ENCODE measurements around the gene CTPS1.
A peak's percentile ranks its signal among the peaks of the same experiment; 100 is the strongest.

CTPS1 gene

GRCh38 chr1:40998668-40999067 is 19.2 kb downstream of the CTPS1 start:
- DNase-seq (ENCODE audit: low read depth): no peak

GRCh38 chr1:41003127-41003639 is 23.7 kb downstream of the CTPS1 start:
- no peak for DNase-seq (ENCODE audit: low read depth)

DNA sequence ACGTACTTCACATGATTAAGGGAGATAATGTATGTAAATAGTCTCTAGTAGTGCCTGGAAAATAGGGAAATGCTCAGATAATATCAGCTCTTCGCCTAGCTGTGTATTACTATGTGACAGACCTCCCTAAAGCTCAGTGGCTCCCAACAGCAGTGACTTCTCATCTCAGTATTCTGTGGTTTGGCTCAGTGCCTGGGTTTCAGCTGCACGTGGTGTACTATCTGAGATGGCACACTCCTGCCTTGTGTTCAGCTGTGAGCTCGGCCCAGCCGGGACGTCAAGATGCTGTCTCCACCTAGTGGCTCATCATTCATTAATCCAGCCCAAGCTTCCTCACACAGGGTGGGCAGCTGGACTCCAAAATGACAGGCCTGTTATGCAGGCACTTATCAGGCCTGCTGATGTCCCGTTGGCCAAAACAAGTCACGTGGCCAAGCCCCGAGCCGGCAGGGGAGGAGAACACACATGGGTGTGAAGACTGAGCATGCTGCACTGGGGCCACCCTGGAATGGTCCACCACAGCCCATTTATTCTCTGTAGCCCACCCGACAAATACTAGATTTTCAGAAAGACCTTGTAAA is 24.2 kb downstream of the CTPS1 start:
- peak; percentile 67 for DNase-seq (ENCODE audit: low read depth)

DNA sequence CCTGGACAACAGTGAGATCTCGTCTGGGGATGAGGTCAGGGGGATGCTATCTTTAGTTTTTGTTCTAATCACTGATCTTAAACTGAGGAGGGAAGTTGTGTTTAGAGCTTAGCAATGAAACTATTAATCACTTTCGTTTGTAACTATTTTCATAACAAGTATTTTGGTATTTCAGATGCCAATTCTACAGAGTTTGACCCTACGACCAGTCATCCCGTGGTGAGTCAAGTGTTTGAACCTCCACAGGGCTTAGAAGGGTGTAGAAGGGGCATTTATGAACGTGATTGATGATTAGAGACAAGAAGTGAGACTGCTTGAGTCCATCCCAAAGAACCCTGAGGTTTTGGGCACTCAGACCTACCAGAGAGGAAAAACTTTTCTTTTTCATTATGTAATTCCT is 26.4 kb downstream of the CTPS1 start:
- DNase-seq (ENCODE audit: low read depth): no peak

GRCh38 chr1:41006942-41007865 is 27.7 kb downstream of the CTPS1 start:
- DNase-seq (ENCODE audit: low read depth): no peak

DNA sequence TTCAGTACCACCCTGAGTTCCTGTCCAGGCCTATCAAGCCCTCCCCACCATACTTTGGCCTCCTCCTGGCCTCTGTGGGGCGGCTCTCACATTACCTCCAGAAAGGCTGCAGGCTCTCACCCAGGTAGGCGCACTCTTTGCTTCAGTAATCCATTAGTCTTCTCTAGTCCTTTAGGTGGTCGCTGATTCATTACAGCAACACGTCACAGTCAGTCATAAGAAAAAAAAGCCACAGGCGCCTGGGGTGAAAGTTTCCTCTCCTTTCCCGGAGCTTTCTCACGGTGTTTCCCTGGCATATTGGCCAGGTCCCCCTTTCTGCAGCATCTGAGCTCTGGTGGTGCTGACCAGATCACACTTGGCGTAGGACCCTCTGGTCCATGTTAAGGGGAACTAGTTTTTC is 30.0 kb downstream of the CTPS1 start:
- DNase-seq (ENCODE audit: low read depth): no peak

DNA sequence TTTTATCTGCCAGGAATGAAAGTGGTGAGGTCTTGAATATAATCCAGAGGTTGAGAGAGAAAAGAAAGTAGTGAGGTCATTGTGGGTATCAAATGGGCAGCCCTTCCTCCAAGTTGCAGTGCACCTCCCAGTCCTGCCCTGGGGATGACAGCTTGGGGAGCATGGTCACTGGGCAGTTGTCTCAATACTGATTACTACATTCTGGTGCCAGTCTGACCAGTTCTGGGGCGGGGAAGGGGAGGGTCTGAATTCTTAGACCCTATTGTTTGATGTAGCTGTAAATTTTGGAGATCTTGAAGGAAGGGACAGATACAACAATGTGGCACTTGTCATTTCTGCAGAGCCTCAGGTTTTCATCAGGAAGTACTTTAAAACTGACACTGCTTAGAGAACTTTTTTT is 30.8 kb downstream of the CTPS1 start:
- DNase-seq (ENCODE audit: low read depth): no peak

DNA sequence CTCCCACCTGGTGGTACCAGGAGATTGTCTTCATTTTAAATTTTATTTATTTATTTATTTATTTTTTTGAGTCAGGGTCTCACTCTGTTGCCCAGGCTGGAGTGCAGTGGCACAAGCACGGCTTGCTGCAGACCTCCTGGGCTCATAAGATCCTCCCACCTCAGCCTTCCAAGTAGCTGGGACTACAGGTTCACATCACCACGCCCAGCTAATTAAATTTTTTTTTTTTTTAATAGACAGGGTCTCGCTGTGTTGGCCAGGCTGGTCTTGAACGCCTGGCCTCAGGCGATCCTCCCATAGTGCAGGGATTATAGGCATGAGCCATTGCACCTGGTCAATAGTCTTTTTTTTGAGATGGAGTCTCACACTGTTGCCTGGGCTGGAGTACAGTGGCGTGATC is 33.5 kb downstream of the CTPS1 start:
- no peak for DNase-seq (ENCODE audit: low read depth)

- DNase-seq (ENCODE audit: low read depth): no peak
These were observed 34.3 kb downstream of the CTPS1 start for GRCh38 chr1:41013796-41014195.

DNA sequence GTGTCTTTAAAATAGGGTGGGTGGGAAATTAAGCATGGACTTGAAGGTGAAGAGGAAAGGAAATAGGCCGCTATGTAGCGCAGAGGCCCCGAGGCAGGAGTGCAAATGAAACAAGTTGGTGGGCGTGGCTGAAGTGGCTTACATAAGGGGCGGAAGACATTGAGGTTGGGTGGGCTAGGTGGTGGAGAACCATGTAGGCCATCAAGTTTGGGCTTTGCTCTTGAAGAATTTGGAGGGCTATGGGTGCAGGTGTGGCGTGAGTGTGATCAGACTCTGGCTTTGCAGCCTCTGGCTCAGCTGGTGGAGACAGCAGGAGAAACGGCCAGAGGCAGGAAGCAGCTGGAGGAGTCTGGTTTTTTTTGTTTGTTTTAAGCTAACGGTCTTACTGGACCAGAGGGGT is 35.4 kb downstream of the CTPS1 start:
- no peak for DNase-seq (ENCODE audit: low read depth)

DNA sequence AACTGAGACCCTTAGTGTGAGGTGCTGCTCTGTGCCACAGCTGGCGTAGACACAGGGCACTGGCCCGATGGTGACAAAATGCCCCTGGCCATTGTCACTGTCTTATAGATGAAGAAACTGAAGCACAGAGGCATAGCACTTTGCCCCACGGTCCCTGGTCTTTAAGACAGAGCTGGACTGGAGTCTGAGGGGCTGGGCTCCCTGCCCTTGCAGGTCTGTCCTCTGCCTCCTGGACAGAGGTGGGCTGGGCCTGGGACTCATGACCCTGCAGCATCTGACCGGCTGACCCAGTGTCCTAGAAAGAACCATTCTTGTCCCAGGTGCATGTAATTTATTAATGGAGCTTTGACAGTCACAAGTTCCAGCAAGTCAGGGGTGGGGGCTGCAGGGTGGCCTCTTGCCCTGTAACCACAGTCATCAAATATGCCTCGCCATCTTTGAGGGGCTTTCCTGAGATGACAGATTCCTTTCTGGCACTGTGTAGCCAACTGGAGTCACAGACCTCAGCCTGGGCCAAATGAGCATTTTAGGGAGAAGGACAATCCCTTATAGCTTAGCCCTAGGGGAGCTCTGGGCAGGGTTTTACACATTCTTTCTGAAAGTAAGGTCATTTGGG is 35.9 kb downstream of the CTPS1 start:
- no peak for DNase-seq (ENCODE audit: low read depth)

DNA sequence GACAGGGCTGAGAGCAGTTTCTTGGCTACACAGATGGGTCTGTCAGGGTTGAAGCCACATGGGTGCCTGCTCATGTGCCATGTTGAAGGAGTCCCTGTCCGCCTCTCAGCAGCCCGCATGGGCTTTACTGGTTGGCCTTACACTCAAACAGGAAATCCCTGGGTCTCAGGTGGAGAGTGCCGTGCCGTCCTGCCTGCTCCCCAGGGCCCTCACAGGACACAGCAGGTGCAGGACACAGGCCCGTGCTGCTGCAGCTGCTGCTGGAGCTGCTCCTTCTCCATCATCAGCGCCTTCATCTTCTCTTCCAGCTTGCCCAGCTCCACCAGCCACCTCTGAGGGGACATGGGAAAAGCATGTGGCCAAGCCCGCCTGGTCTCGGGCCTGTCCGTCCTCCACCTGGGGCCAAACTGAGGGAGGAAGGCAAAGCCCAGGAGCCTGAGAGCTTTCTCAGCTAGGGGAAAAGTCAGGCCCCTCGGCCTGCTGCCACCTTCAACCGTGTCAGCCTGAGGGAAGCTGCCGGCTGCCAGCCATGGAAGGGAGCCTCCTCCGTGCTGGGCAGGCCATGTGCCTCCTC is 36.5 kb downstream of the CTPS1 start:
- no peak for DNase-seq (ENCODE audit: low read depth)

- DNase-seq (ENCODE audit: low read depth): no peak
These were observed 37.9 kb downstream of the CTPS1 start for GRCh38 chr1:41017141-41018017.

DNA sequence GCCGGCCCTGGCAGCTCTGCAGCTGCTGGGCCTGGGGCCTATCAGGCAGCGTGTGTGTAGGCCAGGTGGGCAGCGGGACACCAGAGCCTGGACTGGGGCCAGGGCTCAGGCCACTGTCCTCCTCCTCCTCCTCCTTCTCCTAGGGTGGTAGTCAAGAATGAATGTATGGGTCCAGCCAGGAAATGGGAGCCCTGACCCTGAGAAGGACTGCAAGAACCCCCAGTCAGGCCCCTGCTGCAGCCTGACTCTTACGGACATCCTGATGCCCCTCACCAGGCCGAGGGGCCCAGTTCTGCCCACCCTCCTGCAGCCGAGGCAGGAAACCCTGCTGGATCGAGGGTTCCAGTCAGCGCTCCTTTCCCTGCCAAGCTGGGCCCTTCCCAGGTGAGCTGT is 38.5 kb downstream of the CTPS1 start:
- no peak for DNase-seq (ENCODE audit: low read depth)

GRCh38 chr1:41019353-41019745 is 39.9 kb downstream of the CTPS1 start:
- no peak for DNase-seq (ENCODE audit: low read depth)

- no peak for DNase-seq (ENCODE audit: low read depth)
These were observed 40.6 kb downstream of the CTPS1 start for GRCh38 chr1:41020109-41020576.

GRCh38 chr1:41020654-41021053 is 41.2 kb downstream of the CTPS1 start:
- DNase-seq (ENCODE audit: low read depth): no peak

DNA sequence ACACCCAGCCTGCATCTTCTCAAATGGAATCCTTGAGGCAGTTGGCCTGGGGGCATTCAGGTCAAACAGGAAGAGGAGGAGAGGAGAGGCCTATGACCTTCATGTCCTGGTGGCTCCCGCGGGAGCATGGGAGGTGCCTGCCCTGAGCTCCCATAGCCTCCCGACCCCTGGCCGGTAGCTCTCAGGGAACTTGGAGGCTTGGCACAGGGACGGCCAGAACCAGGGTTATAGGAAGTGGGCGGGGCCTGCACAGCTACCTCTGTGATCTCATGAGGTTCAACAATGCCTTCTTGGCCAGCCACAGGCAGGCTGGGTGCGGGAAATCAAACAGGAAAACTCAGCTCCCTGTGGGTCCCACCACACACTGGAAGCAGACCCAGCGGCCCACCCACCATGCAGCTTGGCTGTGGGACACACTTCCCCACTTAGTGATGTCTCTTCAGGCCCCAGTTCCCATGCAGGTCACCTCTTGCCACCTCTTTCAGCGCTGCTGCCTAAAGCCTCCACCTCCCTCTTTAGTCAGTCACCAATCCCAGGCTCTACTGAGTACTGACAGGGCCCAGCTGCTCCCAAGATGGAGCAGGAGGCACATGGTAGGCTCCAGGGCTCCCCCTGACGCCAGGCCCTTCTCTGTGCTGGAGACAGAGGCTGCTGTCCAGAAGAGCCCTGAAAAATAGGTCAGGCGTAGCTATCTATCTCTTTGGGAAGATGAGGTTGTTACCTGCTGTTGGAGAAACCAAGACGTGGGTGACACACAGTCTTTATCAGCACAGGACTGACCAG is 42.2 kb downstream of the CTPS1 start, which contains the start of gene SLFNL1:
Gene SLFNL1 (minus strand): TSS at position 200 of the 783 bp plus-strand sequence. CDS start 1,065 bp downstream, outside the sequence.
- no peak for DNase-seq (ENCODE audit: low read depth)

DNA sequence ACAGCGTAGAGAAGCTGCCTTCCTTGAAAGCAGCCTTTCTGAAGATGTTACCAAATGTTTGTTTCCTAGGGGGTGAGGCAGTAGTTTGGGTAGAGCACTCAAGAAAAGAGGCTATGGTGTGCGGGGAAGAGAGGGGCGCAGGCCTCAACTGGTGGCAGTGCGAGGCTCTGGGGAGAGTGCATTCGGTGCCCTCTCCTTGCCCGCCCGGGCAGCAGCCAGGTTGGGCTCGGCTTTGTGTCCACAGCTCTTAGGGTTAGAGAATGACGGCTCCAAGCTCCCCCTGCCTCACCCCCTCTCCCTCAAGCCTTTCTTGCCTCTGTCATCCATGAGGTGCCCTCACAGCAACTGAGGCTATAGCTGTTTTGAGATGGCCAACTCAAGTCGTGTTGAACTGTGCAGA is 42.9 kb downstream of the CTPS1 start:
- DNase-seq (ENCODE audit: low read depth): no peak

DNA sequence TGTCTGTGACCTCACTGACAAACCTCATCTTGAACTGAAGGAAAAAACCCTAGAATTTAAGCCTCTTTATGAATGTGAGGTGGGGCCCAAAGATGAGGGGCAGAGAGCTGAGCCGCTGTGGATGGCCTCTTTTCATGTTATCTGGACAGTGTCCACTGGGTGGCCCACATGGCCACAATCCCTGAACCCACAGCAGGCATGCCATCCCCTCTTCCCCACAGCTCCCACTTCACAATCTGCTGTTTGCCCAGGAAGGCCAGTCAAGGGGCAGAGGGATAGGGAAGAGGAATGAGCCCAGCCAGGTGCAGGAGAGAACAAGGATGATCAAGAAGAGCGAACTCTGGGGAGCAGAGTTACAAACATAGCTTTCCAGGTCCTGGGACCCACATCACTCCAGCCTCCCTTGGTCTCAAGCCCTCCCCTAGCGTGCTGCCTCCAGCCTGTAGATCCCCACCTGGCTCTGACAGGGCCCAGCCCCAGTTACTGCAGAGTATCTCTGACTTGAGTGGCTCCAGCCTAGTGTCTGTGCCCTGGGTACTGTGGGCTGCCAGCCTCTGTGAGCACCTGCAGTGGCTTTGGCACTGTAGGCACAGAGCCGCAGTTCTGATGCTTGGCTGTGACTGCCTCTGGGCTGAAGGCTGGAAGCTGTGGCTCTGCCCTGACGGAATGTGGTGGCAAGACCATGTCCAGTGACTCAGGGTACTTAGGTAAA is 43.9 kb downstream of the CTPS1 start:
- DNase-seq (ENCODE audit: low read depth): no peak

Data from stimulated activated CD8-positive, alpha-beta memory T cell treated with anti-CD3 and anti-CD28 coated beads, Interleukin-12 subunit alpha, Interleukin-12 subunit beta, amount 100 ng/mL, for 4 hours (primary cell).